ENCODE measurements around the gene ALKBH8. TPM values are rescaled to one million over a fixed set of nuclear protein-coding genes. Genes with fewer than 3 reads are reported as not detected.
"Not testable (repeated sequence)": the region's sequence is repeated elsewhere in the genome, so short reads cannot be mapped to it uniquely, and the experiment has no call there.

The ALKBH8 gene
- total and polyA plus RNA-seq, 11 donors = 2.9 to 8.6 (median 6.2) TPM

DNA sequence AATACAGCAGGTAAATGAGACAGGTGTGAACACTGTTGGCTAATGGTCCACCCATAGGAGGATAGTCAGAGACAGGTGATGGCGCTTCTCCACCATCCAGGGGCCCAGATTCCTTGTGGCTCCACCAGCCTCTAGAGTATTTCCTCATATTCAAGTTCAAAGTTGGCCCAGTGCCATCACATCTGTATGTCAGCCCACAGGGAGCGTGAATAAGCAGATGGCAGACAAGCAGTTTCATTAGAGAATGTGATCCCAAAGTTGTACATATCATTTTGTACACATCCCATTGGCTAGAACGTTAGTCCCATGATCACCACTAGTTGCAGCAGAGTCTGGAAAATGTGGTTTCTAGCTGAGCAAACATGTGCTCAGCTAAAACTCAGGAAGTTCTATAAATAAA lies 96.9 kb downstream of the ALKBH8 start:
- H3K36me3 ChIP-seq = no peaks in the 10 kb centered on the region
- peaks cover 0 to 17% (median 6%) of the 10 kb centered on the region in 9 donors for H3K27me3 ChIP-seq
- peaks cover 0 to 2% (median 0%) of the 10 kb centered on the region in 12 donors for H3K9me3 ChIP-seq
- DNase-seq (no peak), ATAC-seq (no peak)
- no peak for TF ChIP-seq POLR2A (IDR thresholded peaks at IDR 0.05)
- TF ChIP-seq, protein P1, sequence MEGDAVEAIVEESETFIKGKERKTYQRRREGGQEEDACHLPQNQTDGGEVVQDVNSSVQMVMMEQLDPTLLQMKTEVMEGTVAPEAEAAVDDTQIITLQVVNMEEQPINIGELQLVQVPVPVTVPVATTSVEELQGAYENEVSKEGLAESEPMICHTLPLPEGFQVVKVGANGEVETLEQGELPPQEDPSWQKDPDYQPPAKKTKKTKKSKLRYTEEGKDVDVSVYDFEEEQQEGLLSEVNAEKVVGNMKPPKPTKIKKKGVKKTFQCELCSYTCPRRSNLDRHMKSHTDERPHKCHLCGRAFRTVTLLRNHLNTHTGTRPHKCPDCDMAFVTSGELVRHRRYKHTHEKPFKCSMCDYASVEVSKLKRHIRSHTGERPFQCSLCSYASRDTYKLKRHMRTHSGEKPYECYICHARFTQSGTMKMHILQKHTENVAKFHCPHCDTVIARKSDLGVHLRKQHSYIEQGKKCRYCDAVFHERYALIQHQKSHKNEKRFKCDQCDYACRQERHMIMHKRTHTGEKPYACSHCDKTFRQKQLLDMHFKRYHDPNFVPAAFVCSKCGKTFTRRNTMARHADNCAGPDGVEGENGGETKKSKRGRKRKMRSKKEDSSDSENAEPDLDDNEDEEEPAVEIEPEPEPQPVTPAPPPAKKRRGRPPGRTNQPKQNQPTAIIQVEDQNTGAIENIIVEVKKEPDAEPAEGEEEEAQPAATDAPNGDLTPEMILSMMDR (IDR thresholded peaks at IDR 0.05) = no peak
- H3K4me3 ChIP-seq = no peak overlapping the region
- intact Hi-C loops (cut with DNase I) = no loop called here
- no peak overlapping the region for H3K27ac ChIP-seq
- 31 to 51% (median 41%) methylated on average over 2 to 3 of the region's 3 CpGs for WGBS, 4 donors
- H3K4me1 ChIP-seq = no peaks in the 10 kb centered on the region

DNA sequence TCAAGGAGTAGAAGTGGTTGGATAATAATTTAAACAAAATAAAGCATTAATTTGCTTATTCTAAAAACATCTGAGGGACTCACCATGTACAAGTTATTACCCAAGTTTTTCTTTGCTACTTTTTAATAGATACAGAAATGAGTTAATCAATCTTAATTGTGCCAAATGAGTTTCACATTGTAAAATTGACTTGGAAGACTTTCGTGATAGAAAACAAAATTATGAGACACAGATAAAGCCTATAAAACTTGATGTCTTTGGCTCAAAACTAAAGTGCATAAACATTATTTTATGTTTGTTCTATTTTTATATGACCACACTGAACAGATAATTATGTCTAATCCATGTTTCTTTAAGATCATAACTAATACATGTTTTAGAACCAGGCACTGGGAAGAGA lies 97.8 kb downstream of the ALKBH8 start:
- ATAC-seq (no peak), DNase-seq (no peak)
- intact Hi-C loops (cut with DNase I) = no loop called here
- Histone ChIP-seq H3K27ac (no peak overlapping the region), H3K4me3 (no peak overlapping the region), H3K27me3 (peaks cover 0 to 17% (median 6%) of the 10 kb centered on the region in 9 donors), H3K36me3 (no peaks in the 10 kb centered on the region), H3K9me3 (peaks cover 0 to 5% (median 0%) of the 10 kb centered on the region in 12 donors), H3K4me1 (no peaks in the 10 kb centered on the region)
- TF ChIP-seq, protein P1 (IDR thresholded peaks at IDR 0.05) = no peak
- no peak for TF ChIP-seq POLR2A (IDR thresholded peaks at IDR 0.05)
- 72 to 82% (median 78%) methylated on average over 1 of the region's 1 CpG for WGBS, 4 donors

DNA sequence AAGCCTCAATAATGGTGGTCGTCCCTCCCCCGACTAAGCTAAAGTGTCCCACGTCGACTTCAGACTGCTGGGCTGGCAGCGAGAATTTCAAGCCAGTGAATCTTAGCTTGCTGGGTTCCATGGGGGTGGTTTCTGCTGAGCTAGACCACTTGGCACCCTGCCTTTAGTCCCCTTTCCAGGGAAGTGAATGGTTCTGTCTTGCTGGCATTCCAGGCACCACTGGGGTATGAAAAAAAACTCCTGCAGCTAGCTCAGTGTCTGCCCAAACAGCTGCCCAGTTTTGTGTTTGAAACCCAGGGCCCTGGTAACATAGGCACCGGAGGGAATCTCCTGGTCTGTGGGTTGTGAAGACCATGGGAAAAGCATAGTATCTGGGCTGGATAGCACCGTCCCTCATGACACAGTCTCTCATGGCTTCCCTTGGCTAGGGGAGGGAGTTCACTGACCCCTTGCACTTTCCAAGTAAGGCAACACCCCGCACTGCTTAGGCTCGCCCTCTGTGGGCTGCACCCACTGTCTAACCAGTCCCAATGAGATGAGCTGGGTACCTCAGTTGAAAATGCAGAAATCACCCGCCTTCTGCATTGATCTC lies 99.2 kb downstream of the ALKBH8 start:
- H3K27me3 ChIP-seq = peaks cover 0 to 17% (median 6%) of the 10 kb centered on the region in 9 donors
- H3K9me3 ChIP-seq; ATAC-seq; H3K36me3 ChIP-seq; DNase-seq; H3K4me3 ChIP-seq; intact Hi-C loops (cut with DNase I); H3K27ac ChIP-seq; H3K4me1 ChIP-seq: not testable (repeated sequence)
- 77 to 84% (median 77%) methylated on average over 7 to 10 of the region's 10 CpGs for WGBS, 4 donors

DNA sequence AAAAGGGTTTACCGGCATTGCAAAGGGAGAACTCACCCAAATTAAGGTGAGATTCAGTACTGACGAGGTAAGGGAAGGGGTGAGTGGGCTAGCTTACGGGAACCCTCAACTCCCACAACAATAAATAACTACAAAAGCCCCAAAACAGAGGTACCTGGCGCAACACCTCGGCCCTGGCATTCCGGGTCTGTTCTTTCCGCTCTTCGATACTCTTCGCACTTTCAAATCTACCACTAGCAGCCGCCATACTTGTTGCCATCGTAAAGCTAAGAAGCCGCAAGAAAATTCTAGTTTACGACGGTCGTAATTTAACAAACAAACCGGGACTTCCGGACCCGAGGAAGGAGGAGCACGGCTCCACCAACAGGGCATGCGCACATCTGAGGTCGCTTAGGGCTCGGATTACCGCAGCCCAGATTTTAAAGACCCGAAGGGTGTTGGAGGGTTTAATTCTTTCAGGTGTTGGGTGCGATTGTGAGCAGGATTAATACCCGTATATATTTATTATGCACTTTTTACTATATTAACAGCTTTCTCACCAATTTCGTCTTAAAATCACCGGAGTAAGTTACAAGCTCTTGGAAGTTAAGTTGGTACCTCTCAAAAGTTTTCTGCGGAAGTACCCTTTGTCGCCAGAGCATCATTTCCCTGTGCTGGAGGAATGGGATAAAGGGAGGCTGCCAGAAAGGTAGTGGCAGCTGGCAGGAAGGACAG lies 107.8 kb downstream of the ALKBH8 start, which contains the start of gene CWF19L2:
CWF19L2 (minus strand) TSS at position 268 of the 714 bp plus-strand sequence; CDS start at position 259, 9 bp downstream.
- Histone ChIP-seq H3K27me3 (no peaks in the 10 kb centered on the region), H3K27ac (peak within 1 kb of the TSS in 11 of 12 donors; percentile 55 to 89 (median 72)), H3K9me3 (no peaks in the 10 kb centered on the region), H3K4me3 (peak within 1 kb of the TSS; percentile 50 to 91 (median 75)), H3K4me1 (peaks cover 0 to 15% (median 11%) of the 10 kb centered on the region in 12 donors), H3K36me3 (peaks cover 0 to 27% (median 23%) of the 10 kb centered on the region in 9 donors)
- ATAC-seq (peak; percentile 99), DNase-seq (peak; percentile 89 to 94 (median 91))
- peak in 1 of 2 donors; percentile 64 for TF ChIP-seq POLR2A (IDR thresholded peaks at IDR 0.05)
- TF ChIP-seq, protein P1 (IDR thresholded peaks at IDR 0.05) = peak in 2 of 12 donors; percentile 17 to 41
- intact Hi-C loops (cut with DNase I) = no loop called here
- WGBS, 4 donors = 0 to 1% (median 1%) methylated on average over 30 of the region's 30 CpGs

All from heart left ventricle (tissue), 16 donors.